Stimulated activated naive CD8-positive, alpha-beta T cell treated with anti-CD3 and anti-CD28 coated beads, Interleukin-15, amount 100 ng/mL, for 72 hours (primary cell): ENCODE results near the gene LTBP1.

Source experiments
- ATAC-seq: fragments of 150-1000 bp; cut with Tn5 transposase; 2 replicates; pipeline ENCODE4 v1.10.0; 2021; ENCODE audit warnings: mild to moderate bottlenecking, moderate library complexity
- DNase-seq, 2 donors: peaks; one replicate each; pipeline ENCODE4 v3.0.0; 2021 to 2022
- H3K27ac Mint-ChIP-seq, 2 donors: one replicate each; pipeline ENCODE4 v1.8.0; 2022; ENCODE audit warnings: mild to moderate bottlenecking in 2 of 2, mixed read lengths in 2 of 2, moderate library complexity in 2 of 2
- H3K27me3 Mint-ChIP-seq: one replicate; pipeline ENCODE4 v1.8.0; 2022; ENCODE audit warnings: mixed read lengths
- H3K4me1 Mint-ChIP-seq: one replicate; pipeline ENCODE4 v1.8.0; 2022; ENCODE audit warnings: mild to moderate bottlenecking, mixed read lengths
- H3K4me3 Mint-ChIP-seq, 2 donors: one replicate each; pipeline ENCODE4 v1.8.0; 2022; ENCODE audit warnings: mild to moderate bottlenecking in 2 of 2, mixed read lengths in 2 of 2, moderate library complexity in 1 of 2
- H3K9me3 Mint-ChIP-seq, 2 donors: one replicate each; pipeline ENCODE4 v1.8.0; 2022; ENCODE audit warnings: mixed read lengths in 2 of 2

Gene LTBP1

DNA sequence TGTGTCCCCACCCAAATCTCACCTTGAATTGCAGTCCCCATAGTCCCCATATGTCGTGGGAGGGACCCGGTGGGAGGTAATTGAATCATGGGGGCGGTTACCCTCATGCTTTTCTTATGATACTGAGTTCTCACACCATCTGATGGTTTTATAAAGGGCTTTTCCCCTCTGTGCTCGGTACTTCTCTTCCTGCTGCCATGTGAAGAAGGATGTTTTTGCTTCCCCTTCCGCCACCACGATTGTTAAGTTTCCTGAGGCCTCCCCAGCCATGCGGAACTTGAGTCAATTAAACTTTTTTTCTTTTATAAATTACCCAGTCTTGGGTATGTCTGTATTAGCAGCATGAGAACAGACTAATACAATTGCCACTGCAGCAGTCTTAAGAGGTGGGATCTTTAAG, 134.9 kb downstream of the LTBP1 start:
- DNase-seq, result no peak
- Mint-ChIP-seq H3K4me1 (no peaks in the 10 kb centered on the region), H3K4me3 (no peak overlapping the region), H3K27me3 (peaks cover 43% of the 10 kb centered on the region), H3K9me3 (no peaks in the 10 kb centered on the region), H3K27ac (no peak overlapping the region)
- no peak for ATAC-seq

- ATAC-seq, result no peak
- Mint-ChIP-seq H3K4me1 (no peaks in the 10 kb centered on the region), H3K27me3 (peaks cover 42% of the 10 kb centered on the region), H3K4me3 (no peak overlapping the region), H3K9me3 (no peaks in the 10 kb centered on the region), H3K27ac (no peak overlapping the region)
- DNase-seq, result no peak
Measured at GRCh38 chr2:33083699-33084387, 137.1 kb downstream of the LTBP1 start.

- ATAC-seq (no peak), DNase-seq (no peak)
- no peak overlapping the region for H3K27ac Mint-ChIP-seq
- no peak overlapping the region for H3K4me3 Mint-ChIP-seq
- H3K4me1 Mint-ChIP-seq, result no peaks in the 10 kb centered on the region
- H3K27me3 Mint-ChIP-seq, result peaks cover 36% of the 10 kb centered on the region
- H3K9me3 Mint-ChIP-seq, result no peaks in the 10 kb centered on the region
Measured at GRCh38 chr2:33084433-33084832, 137.7 kb downstream of the LTBP1 start.

DNA sequence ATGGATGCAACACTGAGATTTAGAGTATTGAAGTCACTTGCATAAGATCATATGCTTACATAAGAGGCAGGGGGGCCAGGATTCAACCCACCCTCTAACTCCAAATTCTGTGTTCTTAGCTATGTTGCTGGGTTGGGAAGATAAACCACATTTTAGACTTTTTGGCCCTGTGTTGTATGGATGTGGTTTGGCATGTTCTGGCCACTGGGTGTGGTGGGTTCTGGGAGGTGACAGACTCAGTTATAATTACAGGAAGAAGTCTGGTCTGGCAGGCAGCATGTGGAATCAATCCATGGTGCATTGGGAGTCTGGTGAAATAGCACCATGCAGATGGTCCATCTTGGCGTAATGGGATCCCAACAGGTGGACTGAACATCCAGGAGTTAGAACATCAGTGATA, 138.9 kb downstream of the LTBP1 start:
- DNase-seq (no peak), ATAC-seq (no peak)
- Mint-ChIP-seq H3K27ac (peak overlapping the region in 1 of 2 donors; percentile 27), H3K27me3 (peaks cover 36% of the 10 kb centered on the region), H3K9me3 (no peaks in the 10 kb centered on the region), H3K4me3 (no peak overlapping the region), H3K4me1 (no peaks in the 10 kb centered on the region)

GRCh38 chr2:33086400-33087015, 139.8 kb downstream of the LTBP1 start:
- Mint-ChIP-seq H3K4me3 (no peak overlapping the region), H3K27ac (no peak overlapping the region), H3K4me1 (no peaks in the 10 kb centered on the region), H3K27me3 (peaks cover 36% of the 10 kb centered on the region), H3K9me3 (no peaks in the 10 kb centered on the region)
- ATAC-seq (no peak), DNase-seq (no peak)

GRCh38 chr2:33090553-33091134, 143.9 kb downstream of the LTBP1 start:
- Mint-ChIP-seq H3K27ac (no peak overlapping the region), H3K4me3 (no peak overlapping the region), H3K9me3 (no peaks in the 10 kb centered on the region), H3K4me1 (no peaks in the 10 kb centered on the region), H3K27me3 (peaks cover 12% of the 10 kb centered on the region)
- DNase-seq (no peak), ATAC-seq (peak; percentile 42)

DNA sequence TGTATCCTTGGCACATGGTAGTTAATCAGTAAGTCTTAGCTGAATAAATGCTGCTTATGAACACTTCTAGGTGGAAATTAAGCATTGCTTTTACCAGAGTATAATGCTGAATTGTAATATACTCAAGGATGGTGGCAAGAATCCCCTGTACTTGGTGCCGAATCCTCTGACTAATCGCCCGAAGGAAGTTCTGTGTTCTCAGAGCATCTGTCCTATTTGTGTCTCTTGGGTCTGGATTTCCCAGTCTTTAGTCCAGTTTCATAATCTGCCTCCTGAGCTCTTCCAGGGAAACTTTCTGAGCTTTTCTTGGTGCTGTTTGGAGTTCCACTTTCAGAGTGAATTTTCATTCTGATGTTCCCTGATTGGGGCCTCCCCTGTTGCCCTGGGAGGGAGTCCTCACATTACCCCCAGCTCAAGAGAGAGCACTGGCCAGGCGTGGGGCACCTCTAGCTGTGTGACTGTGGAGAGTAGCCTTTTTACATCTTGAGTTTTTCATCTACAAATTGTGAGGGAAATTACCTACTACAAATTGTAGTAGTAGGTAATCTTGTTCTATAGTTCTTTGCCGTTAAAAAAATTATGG, 144.9 kb downstream of the LTBP1 start:
- Mint-ChIP-seq H3K4me3 (no peak overlapping the region), H3K27ac (no peak overlapping the region), H3K27me3 (peaks cover 15% of the 10 kb centered on the region), H3K9me3 (no peaks in the 10 kb centered on the region), H3K4me1 (no peaks in the 10 kb centered on the region)
- ATAC-seq (no peak), DNase-seq (no peak)

DNA sequence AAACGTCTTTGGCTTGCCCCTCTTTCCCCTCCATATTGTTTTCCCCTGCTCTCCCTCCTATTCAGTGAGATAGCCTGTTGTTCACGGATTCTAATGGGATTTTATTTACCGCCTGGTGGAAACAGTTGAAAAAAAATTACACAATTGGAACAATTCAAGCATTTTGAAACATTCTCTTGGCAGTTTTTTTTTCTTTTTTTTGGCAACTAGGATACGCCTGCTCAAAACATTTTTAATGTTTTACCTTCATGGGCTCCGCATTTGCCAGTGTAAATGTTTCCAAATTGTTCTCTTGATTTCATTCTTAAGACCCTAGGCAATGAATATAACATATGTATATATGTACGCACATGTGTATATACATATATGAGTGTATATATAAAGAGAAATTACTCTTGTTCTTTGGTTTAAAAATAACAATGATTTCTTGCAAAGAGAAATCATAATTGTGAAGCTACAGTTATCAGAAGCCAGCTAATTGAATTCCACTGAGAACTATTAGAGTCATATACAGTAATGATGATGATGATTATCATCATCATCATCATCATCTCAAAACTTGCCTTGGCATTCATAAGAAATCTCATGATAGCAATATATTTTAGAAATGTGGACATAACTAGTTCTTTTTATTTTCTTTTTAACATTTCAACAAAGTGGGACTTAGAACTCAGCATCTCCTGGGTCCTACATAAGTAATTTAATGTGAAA, 146.7 kb downstream of the LTBP1 start:
- H3K4me1 Mint-ChIP-seq, result no peaks in the 10 kb centered on the region

DNA sequence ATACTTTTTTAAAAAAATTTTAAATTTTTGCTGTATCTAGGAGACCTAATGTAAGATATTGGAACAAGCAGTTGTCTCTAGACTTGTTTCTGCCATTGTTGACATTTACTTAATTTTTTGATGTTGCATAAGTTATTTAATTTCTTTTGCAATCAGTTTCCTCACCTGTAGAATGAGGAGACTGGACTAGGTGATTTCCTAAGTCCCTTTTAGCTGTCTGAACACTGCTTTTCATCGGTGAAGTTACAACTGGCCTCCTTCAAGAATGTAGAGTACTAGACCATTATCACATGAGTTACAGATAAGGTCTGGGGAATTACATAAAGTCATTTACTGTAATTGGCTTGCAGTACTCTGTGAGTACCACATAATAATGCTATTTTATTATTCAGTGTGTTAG, 147.6 kb downstream of the LTBP1 start:
- H3K27me3 Mint-ChIP-seq, result peaks cover 19% of the 10 kb centered on the region
- no peaks in the 10 kb centered on the region for H3K4me1 Mint-ChIP-seq
- no peak overlapping the region for H3K4me3 Mint-ChIP-seq
- no peaks in the 10 kb centered on the region for H3K9me3 Mint-ChIP-seq
- DNase-seq (no peak), ATAC-seq (no peak)
- H3K27ac Mint-ChIP-seq, result no peak overlapping the region

More for the DNA sequence above, 146.7 kb downstream of the LTBP1 start:
- DNase-seq (no peak), ATAC-seq (no peak)
- H3K27ac Mint-ChIP-seq, result no peak overlapping the region
- peaks cover 19% of the 10 kb centered on the region for H3K27me3 Mint-ChIP-seq
- H3K9me3 Mint-ChIP-seq, result no peaks in the 10 kb centered on the region
- no peak overlapping the region for H3K4me3 Mint-ChIP-seq

DNA sequence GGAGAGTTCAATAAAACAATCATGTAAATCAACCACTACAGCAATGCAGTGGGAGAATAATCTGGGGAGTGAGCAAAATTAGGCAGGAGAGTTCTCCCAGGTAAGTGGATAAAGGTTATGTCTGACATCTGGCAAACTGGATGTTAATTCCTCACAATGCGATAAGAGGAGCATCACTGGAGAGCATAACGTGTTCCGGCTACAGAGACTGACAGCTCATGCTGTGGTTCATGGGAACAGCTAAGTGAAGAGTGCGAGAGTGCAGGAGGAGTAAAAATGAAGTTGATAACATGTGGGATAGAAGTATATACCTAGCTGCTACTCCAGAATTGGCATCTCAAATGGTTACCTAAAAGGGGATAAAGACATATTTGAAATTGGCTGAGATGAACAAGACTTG, 153.2 kb downstream of the LTBP1 start:
- Mint-ChIP-seq H3K9me3 (no peaks in the 10 kb centered on the region), H3K27ac (no peak overlapping the region), H3K4me1 (no peaks in the 10 kb centered on the region), H3K27me3 (peaks cover 39% of the 10 kb centered on the region), H3K4me3 (no peak overlapping the region)
- no peak for ATAC-seq
- no peak for DNase-seq

DNA sequence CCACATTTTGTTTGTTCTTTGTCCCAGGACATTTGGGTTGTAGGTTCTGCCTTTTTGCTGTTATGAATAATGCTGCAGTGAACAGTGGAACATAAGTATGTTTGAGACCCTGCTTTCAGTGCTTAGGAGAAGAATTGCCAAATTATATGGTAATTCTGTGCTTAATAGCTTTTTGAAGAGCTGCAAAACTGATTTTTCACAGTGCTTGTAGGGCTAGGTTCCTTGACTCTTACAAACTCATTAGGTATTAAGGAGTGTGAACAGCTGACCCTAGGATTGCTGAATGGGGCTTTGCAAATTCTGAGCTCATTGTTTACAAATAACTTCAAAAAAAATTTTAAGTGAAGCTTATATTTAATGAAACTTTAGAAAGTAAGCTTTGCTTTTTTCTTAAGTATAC, 154.2 kb downstream of the LTBP1 start:
- Mint-ChIP-seq H3K27ac (no peak overlapping the region), H3K9me3 (no peaks in the 10 kb centered on the region), H3K4me3 (no peak overlapping the region), H3K27me3 (peaks cover 32% of the 10 kb centered on the region), H3K4me1 (no peaks in the 10 kb centered on the region)
- no peak for DNase-seq
- no peak for ATAC-seq

DNA sequence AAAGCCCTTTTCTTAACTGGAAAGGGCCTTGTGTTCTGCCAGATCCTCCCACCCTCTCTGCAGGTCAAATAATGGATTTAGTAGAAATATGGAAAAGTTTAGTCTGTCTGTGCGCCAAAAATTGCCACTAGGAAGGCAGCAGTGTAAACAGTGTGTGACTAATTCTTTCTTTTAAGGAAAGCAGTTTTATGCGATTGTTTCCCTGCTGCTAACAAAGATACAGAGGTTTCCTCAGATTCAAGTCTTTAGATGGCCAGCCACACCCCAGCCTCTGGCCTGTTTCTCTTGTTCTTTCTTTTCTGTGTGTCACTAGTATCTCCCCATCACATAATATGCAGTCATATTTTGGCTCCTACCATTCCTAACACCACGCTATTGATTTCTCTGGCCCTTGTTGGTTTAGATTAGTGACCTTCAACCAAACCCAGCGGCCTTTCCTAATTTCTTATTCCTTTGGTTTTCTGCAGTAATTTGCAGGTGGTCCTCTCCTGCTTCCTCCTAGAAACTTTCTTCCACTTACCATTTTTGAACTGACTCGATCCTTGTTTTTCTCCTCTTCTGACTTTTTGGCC, 157.4 kb downstream of the LTBP1 start:
- ATAC-seq (no peak), DNase-seq (no peak)
- no peaks in the 10 kb centered on the region for H3K9me3 Mint-ChIP-seq
- H3K4me3 Mint-ChIP-seq, result no peak overlapping the region
- H3K27ac Mint-ChIP-seq, result no peak overlapping the region
- H3K27me3 Mint-ChIP-seq, result peaks cover 37% of the 10 kb centered on the region
- no peaks in the 10 kb centered on the region for H3K4me1 Mint-ChIP-seq

DNA sequence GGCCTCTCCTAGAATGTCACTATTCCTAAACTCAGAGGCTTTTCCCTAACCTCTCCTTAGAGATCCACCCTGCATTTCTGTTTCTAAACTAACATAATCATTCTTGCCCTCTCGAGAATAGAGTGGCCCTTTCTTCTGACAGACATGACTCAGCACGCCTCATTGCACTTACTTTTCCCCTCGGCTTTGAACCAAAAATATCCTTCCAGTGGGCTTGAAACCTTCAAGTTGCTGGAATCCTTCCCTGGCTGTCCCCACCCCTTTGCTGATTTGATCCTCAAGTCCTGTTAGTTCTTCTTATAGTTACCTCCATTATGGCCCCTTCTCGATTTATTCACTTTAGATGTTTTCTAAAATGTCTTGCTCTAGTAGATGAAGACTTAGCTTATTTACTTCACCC, 158.0 kb downstream of the LTBP1 start:
- no peak overlapping the region for H3K27ac Mint-ChIP-seq
- ATAC-seq, result no peak
- DNase-seq, result no peak

DNA sequence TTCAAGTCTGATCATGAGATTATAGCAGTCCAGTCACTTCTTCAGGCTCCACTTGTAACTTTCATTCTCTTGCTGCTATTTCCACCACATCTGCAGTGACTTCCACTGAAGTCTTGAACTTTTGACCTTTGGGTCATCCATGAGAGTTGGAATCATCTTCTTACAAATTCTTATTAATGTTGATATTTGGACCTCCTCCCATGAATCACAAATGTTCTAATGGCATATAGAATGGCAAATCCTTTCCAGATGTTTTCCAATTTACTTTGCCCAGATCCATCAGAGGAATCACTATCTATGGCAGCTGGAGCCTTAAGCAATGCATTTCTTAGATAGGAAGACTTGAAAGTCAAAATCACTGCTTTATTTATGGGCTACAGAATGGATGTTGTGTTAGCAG, 159.4 kb downstream of the LTBP1 start:
- H3K9me3 Mint-ChIP-seq, result no peaks in the 10 kb centered on the region
- H3K4me1 Mint-ChIP-seq, result no peaks in the 10 kb centered on the region
- DNase-seq (no peak), ATAC-seq (no peak)
- H3K27ac Mint-ChIP-seq, result no peak overlapping the region
- H3K27me3 Mint-ChIP-seq, result peaks cover 44% of the 10 kb centered on the region
- H3K4me3 Mint-ChIP-seq, result no peak overlapping the region

More for the DNA sequence above, 158.0 kb downstream of the LTBP1 start:
- no peaks in the 10 kb centered on the region for H3K4me1 Mint-ChIP-seq
- no peaks in the 10 kb centered on the region for H3K9me3 Mint-ChIP-seq
- H3K4me3 Mint-ChIP-seq, result no peak overlapping the region
- peaks cover 35% of the 10 kb centered on the region for H3K27me3 Mint-ChIP-seq

DNA sequence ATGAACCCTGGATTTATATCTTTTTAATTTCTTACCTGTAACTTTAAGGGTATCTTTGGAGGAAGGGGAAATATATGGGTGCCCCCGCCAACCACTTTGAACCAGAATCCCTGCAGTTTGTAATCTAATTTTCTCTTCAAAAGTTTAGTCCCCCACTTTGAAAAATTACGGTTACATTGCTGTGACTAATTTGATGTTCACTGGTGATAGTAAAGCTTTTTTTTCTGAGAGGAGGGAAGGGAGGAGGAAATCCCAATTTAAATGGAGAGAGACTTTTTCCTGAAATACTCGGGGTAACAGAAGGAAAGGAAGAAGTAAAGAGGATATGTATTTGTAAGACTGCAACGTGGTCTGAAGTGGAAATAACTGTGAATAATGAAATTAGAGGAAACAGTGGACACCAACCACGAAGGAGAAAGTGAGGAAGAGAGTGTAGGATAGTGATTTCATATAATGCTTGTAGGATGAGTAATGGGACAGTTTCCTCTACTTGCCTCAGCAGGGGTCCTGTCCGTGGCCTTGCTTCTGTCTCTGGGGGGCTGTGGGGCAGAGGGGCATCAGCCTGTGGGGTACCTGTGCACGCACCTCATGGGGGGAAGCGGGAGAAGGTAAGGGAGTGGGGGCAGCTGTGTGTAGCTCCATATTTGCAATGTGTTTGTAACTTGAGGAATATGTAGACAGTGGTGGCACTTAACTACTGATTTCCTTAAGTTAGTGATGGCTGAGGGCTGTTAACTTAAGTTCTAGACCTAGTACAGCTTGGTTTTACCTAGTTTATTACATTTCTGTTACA, 161.1 kb downstream of the LTBP1 start:
- DNase-seq, result no peak
- Mint-ChIP-seq H3K9me3 (no peaks in the 10 kb centered on the region), H3K27me3 (peaks cover 41% of the 10 kb centered on the region), H3K4me1 (no peaks in the 10 kb centered on the region), H3K4me3 (no peak overlapping the region), H3K27ac (no peak overlapping the region)
- no peak for ATAC-seq
